Mesenchymal stem cell (in vitro differentiated cells and primary cell): ENCODE results near the gene GDPGP1.
A peak's percentile ranks its signal among the peaks of the same experiment; 100 is the strongest.

ENCODE experiments used
- DNase-seq: peaks from one replicate; pipeline ENCODE4 v3.0.0-alpha.2; 2013
- H2AFZ ChIP-seq: one replicate; pipeline ENCODE4 v1.6.1; 2013; ENCODE audit warnings: low read depth, mild to moderate bottlenecking, control low read depth, inconsistent platforms, low read length, moderate library complexity
- H2AK5ac ChIP-seq: 2 replicates; pipeline ENCODE4 v1.6.1; 2013; ENCODE audit warnings: low read length, moderate library complexity, mild to moderate bottlenecking, inconsistent platforms; ENCODE audit not compliant: severe bottlenecking
- H2BK120ac ChIP-seq: one replicate; pipeline ENCODE4 v1.6.1; 2013; ENCODE audit warnings: low read depth, mild to moderate bottlenecking, inconsistent platforms, low read length, moderate library complexity
- H2BK12ac ChIP-seq, 2 experiments: one replicate each; pipeline ENCODE4 v1.6.1; 2013; ENCODE audit warnings: inconsistent platforms in 2 of 2, low read length in 2 of 2, mild to moderate bottlenecking in 2 of 2, moderate library complexity in 2 of 2, control low read depth in 1 of 2
- H2BK15ac ChIP-seq: one replicate; pipeline ENCODE4 v1.6.1; 2013; ENCODE audit warnings: mild to moderate bottlenecking, low read depth, inconsistent platforms; ENCODE audit not compliant: poor library complexity, severe bottlenecking
- H2BK5ac ChIP-seq: 2 replicates; pipeline ENCODE4 v1.6.1; 2013; ENCODE audit warnings: low read depth, mild to moderate bottlenecking, low read length, control low read depth, inconsistent platforms; ENCODE audit not compliant: poor library complexity, severe bottlenecking
- H3K14ac ChIP-seq, 2 experiments: one replicate each; pipeline ENCODE4 v1.6.1; 2013; ENCODE audit warnings: inconsistent platforms in 2 of 2, low read length in 2 of 2, control low read depth in 1 of 2, mild to moderate bottlenecking in 1 of 2, moderate library complexity in 1 of 2
- H3K18ac ChIP-seq, 2 experiments: one replicate each; pipeline ENCODE4 v1.6.1; 2013; ENCODE audit warnings: inconsistent platforms in 2 of 2, low read length in 2 of 2, control low read depth in 1 of 2, low read depth in 1 of 2, mild to moderate bottlenecking in 1 of 2
- H3K23ac ChIP-seq, 2 experiments: one replicate each; pipeline ENCODE4 v1.6.1; 2013; ENCODE audit warnings: inconsistent platforms in 2 of 2, low read length in 2 of 2, mild to moderate bottlenecking in 2 of 2, moderate library complexity in 2 of 2, control low read depth in 1 of 2
- H3K27ac ChIP-seq: 2 replicates; pipeline ENCODE4 v1.5.1; 2013; ENCODE audit warnings: mild to moderate bottlenecking, moderate library complexity, low read length, control low read depth, inconsistent platforms; ENCODE audit not compliant: poor library complexity, severe bottlenecking
- H3K27me3 ChIP-seq, 2 experiments: 2 replicates each; pipeline versions ENCODE4 v1.6.1 to v1.7.0; 2013; ENCODE audit warnings: low read length in 2 of 2, mild to moderate bottlenecking in 2 of 2, moderate library complexity in 2 of 2, control low read depth in 1 of 2, inconsistent platforms in 1 of 2; ENCODE audit not compliant: control insufficient read depth in 1 of 2, insufficient read depth in 1 of 2
- H3K36me3 ChIP-seq, 2 experiments: 2 replicates each; pipeline versions ENCODE4 v1.6.1 to v1.7.0; 2013; ENCODE audit warnings: low read length in 2 of 2, control low read depth in 1 of 2, inconsistent platforms in 1 of 2, low read depth in 1 of 2, mild to moderate bottlenecking in 1 of 2; ENCODE audit not compliant: insufficient read depth in 2 of 2, control insufficient read depth in 1 of 2
- H3K4ac ChIP-seq, 2 experiments: one replicate each; pipeline ENCODE4 v1.6.1; 2013; ENCODE audit warnings: inconsistent platforms in 2 of 2, low read length in 2 of 2, mild to moderate bottlenecking in 2 of 2, moderate library complexity in 2 of 2, control low read depth in 1 of 2, low read depth in 1 of 2
- H3K4me1 ChIP-seq: 2 replicates; pipeline ENCODE4 v1.6.1; 2013; ENCODE audit warnings: low read depth, low read length, control low read depth; ENCODE audit not compliant: control insufficient read depth, insufficient read depth
- H3K4me2 ChIP-seq: 2 replicates; pipeline ENCODE4 v1.6.1; 2013; ENCODE audit warnings: low read length, mild to moderate bottlenecking, inconsistent platforms; ENCODE audit not compliant: poor library complexity, severe bottlenecking
- H3K4me3 ChIP-seq, 2 experiments: 2 replicates each; pipeline versions ENCODE4 v1.5.1 to v1.7.0; 2013; ENCODE audit warnings: low read length in 2 of 2, mild to moderate bottlenecking in 2 of 2, control low read depth in 1 of 2, low read depth in 1 of 2; ENCODE audit not compliant: insufficient read depth in 1 of 2
- H3K79me1 ChIP-seq: replicated peaks from 2 replicates; pipeline ENCODE4 v1.6.1; 2013; ENCODE audit warnings: mild to moderate bottlenecking, control low read depth, low read length, inconsistent platforms; ENCODE audit not compliant: poor library complexity, severe bottlenecking
- H3K9ac ChIP-seq: 2 replicates; pipeline ENCODE4 v1.7.0; 2013; ENCODE audit warnings: mild to moderate bottlenecking, low read length, moderate library complexity
- H3K9me3 ChIP-seq: 2 replicates; pipeline ENCODE4 v1.7.0; 2013; ENCODE audit warnings: mild to moderate bottlenecking, low read length; ENCODE audit not compliant: control insufficient read depth
- H4K8ac ChIP-seq: one replicate; pipeline ENCODE4 v1.6.1; 2013; ENCODE audit warnings: inconsistent platforms, mild to moderate bottlenecking, low read length, moderate library complexity
- H4K91ac ChIP-seq: one replicate; pipeline ENCODE4 v1.6.1; 2013; ENCODE audit warnings: mild to moderate bottlenecking, low read length, inconsistent platforms
- WGBS: methylation state at CpG from one replicate; pipeline ENCODE4 v1.1.7; 2013; ENCODE audit warnings: mixed read lengths; 5-methylcytosine and 5-hydroxymethylcytosine counted together

GDPGP1 gene

GRCh38 chr15:90211009-90211408 is 23.0 kb upstream of the GDPGP1 start:
- H2BK5ac ChIP-seq: no peak overlapping the region
- 94% methylated on average over 9 of the region's 9 CpGs for WGBS
- no peak overlapping the region for H3K23ac ChIP-seq
- H3K4me1 ChIP-seq: peaks cover 30% of the 10 kb centered on the region
- no peak overlapping the region for H3K4ac ChIP-seq
- H2BK12ac ChIP-seq: no peak overlapping the region
- no peak overlapping the region for H3K9ac ChIP-seq
- peaks cover 0 to 30% of the 10 kb centered on the region in 2 experiments for H3K36me3 ChIP-seq
- H3K79me1 ChIP-seq: peaks cover 28% of the 10 kb centered on the region
- H3K14ac ChIP-seq: no peak overlapping the region
- no peak overlapping the region for H2AFZ ChIP-seq
- H4K8ac ChIP-seq: no peak overlapping the region
- no peak for DNase-seq
- no peak overlapping the region for H3K4me3 ChIP-seq
- no peak overlapping the region for H2BK120ac ChIP-seq
- no peak overlapping the region for H2AK5ac ChIP-seq
- H3K18ac ChIP-seq: no peak overlapping the region
- H4K91ac ChIP-seq: no peak overlapping the region
- H3K4me2 ChIP-seq: no peak overlapping the region
- no peaks in the 10 kb centered on the region for H3K9me3 ChIP-seq
- H3K27ac ChIP-seq: no peak overlapping the region
- no peak overlapping the region for H2BK15ac ChIP-seq
- H3K27me3 ChIP-seq: no peaks in the 10 kb centered on the region

- Histone ChIP-seq H3K18ac (peak overlapping the region; percentile 29 to 76), H3K36me3 (peaks cover 0 to 24% of the 10 kb centered on the region in 2 experiments), H3K4me3 (no peak overlapping the region), H2AK5ac (peak overlapping the region; percentile 27), H3K4me1 (peaks cover 30% of the 10 kb centered on the region), H3K27me3 (no peaks in the 10 kb centered on the region), H2BK5ac (no peak overlapping the region), H3K27ac (peak overlapping the region; percentile 13), H3K9ac (no peak overlapping the region), H3K4me2 (peak overlapping the region; percentile 29), H2BK15ac (peak overlapping the region; percentile 26), H3K14ac (peak overlapping the region in 1 of 2 experiments; percentile 84), H2AFZ (no peak overlapping the region), H2BK120ac (no peak overlapping the region), H4K8ac (peak overlapping the region; percentile 38), H3K4ac (no peak overlapping the region), H3K79me1 (peaks cover 24% of the 10 kb centered on the region), H3K9me3 (no peaks in the 10 kb centered on the region), H3K23ac (no peak overlapping the region), H4K91ac (no peak overlapping the region), H2BK12ac (peak overlapping the region in 1 of 2 experiments; percentile 22)
- 61% methylated on average over 10 of the region's 13 CpGs for WGBS
- peak; percentile 57 for DNase-seq
These were observed 22.4 kb upstream of the GDPGP1 start for GRCh38 chr15:90211440-90212143.

GRCh38 chr15:90212221-90213098 is 21.5 kb upstream of the GDPGP1 start:
- 95% methylated on average over 32 of the region's 35 CpGs for WGBS
- H3K23ac ChIP-seq: no peak overlapping the region
- H2BK120ac ChIP-seq: no peak overlapping the region
- no peak overlapping the region for H4K8ac ChIP-seq
- no peak overlapping the region for H2AFZ ChIP-seq
- peaks cover 31% of the 10 kb centered on the region for H3K4me1 ChIP-seq
- no peaks in the 10 kb centered on the region for H3K9me3 ChIP-seq
- H3K4me2 ChIP-seq: no peak overlapping the region
- H3K9ac ChIP-seq: no peak overlapping the region
- H4K91ac ChIP-seq: peak overlapping the region; percentile 2
- peak overlapping the region; percentile 26 for H2BK15ac ChIP-seq
- peak overlapping the region in 1 of 2 experiments; percentile 5 for H3K4ac ChIP-seq
- H3K4me3 ChIP-seq: no peak overlapping the region
- no peak overlapping the region for H2BK5ac ChIP-seq
- no peak for DNase-seq
- no peak overlapping the region for H3K27ac ChIP-seq
- H3K18ac ChIP-seq: peak overlapping the region in 1 of 2 experiments; percentile 13
- peak overlapping the region in 1 of 2 experiments; percentile 6 for H2BK12ac ChIP-seq
- peaks cover 21% of the 10 kb centered on the region for H3K79me1 ChIP-seq
- no peak overlapping the region for H3K14ac ChIP-seq
- peaks cover 4 to 24% of the 10 kb centered on the region in 2 experiments for H3K36me3 ChIP-seq
- H3K27me3 ChIP-seq: no peaks in the 10 kb centered on the region
- peak overlapping the region; percentile 82 for H2AK5ac ChIP-seq
